ENCODE data around the gene ERMARD.

GRCh38 chr6:169825558-169826225 lies 74.3 kb downstream of the ERMARD start:
- TF ChIP-seq CTCF (IDR thresholded peaks at IDR 0.05; ENCODE audit: insufficient read depth, low read length) (no peak), REST (IDR thresholded peaks at IDR 0.05; ENCODE audit: insufficient replicate concordance, low read depth) (no peak), POLR2AphosphoS5 (IDR thresholded peaks at IDR 0.05; ENCODE audit: low read depth) (no peak), SPI1 (IDR thresholded peaks at IDR 0.05; ENCODE audit: borderline replicate concordance, low read depth) (no peak), GABPA (IDR thresholded peaks at IDR 0.05; ENCODE audit: low read depth) (no peak)
